Mesenteric fat pad (tissue), 1 donor: ENCODE data around the gene RHOH. TPM values are rescaled to one million over a fixed set of nuclear protein-coding genes. Genes with fewer than 3 reads are reported as not detected.

Experiments used
- DNase-seq: peaks from one replicate; pipeline ENCODE4 v3.0.0-alpha.2; 2020; ENCODE audit warnings: low spot score
- total RNA-seq: library from RNA; stranded (reverse); fragmentation: NEBNext Ultra II Directional; extraction: Animal tissue kit (Norgen Biotek cat#: 25700); gene quantifications from one replicate; pipeline ENCODE4 v1.2.1, GENCODE V29; 2021
- donor health status: DM: yes; HTN: yes; CAD: no.

The RHOH gene
- total RNA-seq, 1 donor from 2014 or later, result 3.9 TPM

GRCh38 chr4:40233227-40233626 lies 36.4 kb downstream of the RHOH start:
- DNase-seq, result no peak

GRCh38 chr4:40234519-40235039 lies 37.7 kb downstream of the RHOH start:
- DNase-seq, result no peak

- no peak for DNase-seq
Observed at GRCh38 chr4:40238008-40238699, 41.3 kb downstream of the RHOH start.

- no peak for DNase-seq
Observed at GRCh38 chr4:40238700-40239548, 42.1 kb downstream of the RHOH start.

GRCh38 chr4:40240040-40240653 lies 43.3 kb downstream of the RHOH start:
- no peak for DNase-seq

- no peak for DNase-seq
Observed at GRCh38 chr4:40241026-40241425, 44.2 kb downstream of the RHOH start.

GRCh38 chr4:40241941-40242340 lies 45.1 kb downstream of the RHOH start:
- DNase-seq, result no peak

GRCh38 chr4:40243386-40243948 lies 46.6 kb downstream of the RHOH start:
- no peak for DNase-seq

GRCh38 chr4:40244606-40245005 lies 47.8 kb downstream of the RHOH start:
- no peak for DNase-seq

- no peak for DNase-seq
Observed at GRCh38 chr4:40245550-40245949, 48.7 kb downstream of the RHOH start.

GRCh38 chr4:40246011-40246900 lies 49.4 kb downstream of the RHOH start:
- DNase-seq, result no peak

- DNase-seq, result no peak
Observed at GRCh38 chr4:40246938-40247337, 50.1 kb downstream of the RHOH start.

GRCh38 chr4:40247350-40247749 lies 50.5 kb downstream of the RHOH start:
- no peak for DNase-seq

- DNase-seq, result no peak
Observed at GRCh38 chr4:40251366-40251765, 54.5 kb downstream of the RHOH start.

- no peak for DNase-seq
Observed at GRCh38 chr4:40253906-40254305, 57.1 kb downstream of the RHOH start.

- DNase-seq, result no peak
Observed at GRCh38 chr4:40254608-40255392, 58.0 kb downstream of the RHOH start.

GRCh38 chr4:40255393-40256281 lies 58.8 kb downstream of the RHOH start:
- no peak for DNase-seq

- DNase-seq, result no peak
Observed at GRCh38 chr4:40256329-40256728, 59.5 kb downstream of the RHOH start.

- DNase-seq, result no peak
Observed at GRCh38 chr4:40256817-40257216, 60.0 kb downstream of the RHOH start.
